ENCODE measurements around the gene ID2. TPM values are rescaled to one million over a fixed set of nuclear protein-coding genes. Genes with fewer than 3 reads are reported as not detected.

ID2 gene
- total and polyA plus RNA-seq, 2 of the 13 experiments (the other 11 are each of a cell fraction or from before 2014, with no cell fraction given) = 214 to 719 TPM

GRCh38 chr2:8656160-8656641, 25.7 kb upstream of the ID2 start (continued):
- TF ChIP-seq ZNF564 (CRISPR knock-in tag; IDR thresholded peaks at IDR 0.05) (peak; percentile 81; the same call in 1 of the 2 replicates), ZNF879 (CRISPR knock-in tag; IDR thresholded peaks at IDR 0.05) (no peak), NPAS2 (CRISPR knock-in tag; IDR thresholded peaks at IDR 0.05; ENCODE audit: borderline replicate concordance) (no peak), CEBPG (CRISPR knock-in tag; IDR thresholded peaks at IDR 0.05) (peak; percentile 76; the same call in 1 of the 2 replicates), SNAPC4 (CRISPR knock-in tag; IDR thresholded peaks at IDR 0.05) (no peak), ZNF598 (CRISPR knock-in tag; IDR thresholded peaks at IDR 0.05; ENCODE audit: borderline replicate concordance) (no peak), STAG1 (CRISPR knock-in tag; IDR thresholded peaks at IDR 0.05) (peak; percentile 40), NONO (IDR thresholded peaks at IDR 0.05) (no peak), NONO (CRISPR knock-in tag; conservative IDR thresholded peaks at IDR 0.05) (peak; percentile 58), ZZZ3 (CRISPR knock-in tag; IDR thresholded peaks at IDR 0.05; ENCODE audit: borderline replicate concordance) (no peak), RBFOX2 (IDR thresholded peaks at IDR 0.05; ENCODE audit: low read depth, low read length) (no peak), SIN3A (IDR thresholded peaks at IDR 0.05; ENCODE audit: borderline replicate concordance, low read depth, low read length) (no peak), ZNF18 (CRISPR knock-in tag; IDR thresholded peaks at IDR 0.05; ENCODE audit: insufficient replicate concordance) (no peak), ZNF224 (CRISPR knock-in tag; IDR thresholded peaks at IDR 0.05) (no peak), NR2F2 (IDR thresholded peaks at IDR 0.05; ENCODE audit: borderline replicate concordance, low read depth) (peak; percentile 80; the same call in 1 of the 2 replicates), ZUFSP (CRISPR knock-in tag; IDR thresholded peaks at IDR 0.05; ENCODE audit: borderline replicate concordance) (no peak), HMG20B (CRISPR knock-in tag; conservative IDR thresholded peaks at IDR 0.05) (no peak), TSC22D2 (CRISPR knock-in tag; IDR thresholded peaks at IDR 0.05; ENCODE audit: borderline replicate concordance) (no peak), CREB1 (IDR thresholded peaks at IDR 0.05) (no peak), CREB1 (CRISPR knock-in tag; IDR thresholded peaks at IDR 0.05) (no peak), ZNF501 (CRISPR knock-in tag; IDR thresholded peaks at IDR 0.05) (peak; percentile 81), ZNF780A (CRISPR knock-in tag; IDR thresholded peaks at IDR 0.05) (no peak), NFATC3 (CRISPR knock-in tag; IDR thresholded peaks at IDR 0.05) (no peak), LCORL (IDR thresholded peaks at IDR 0.05) (no peak), LCORL (CRISPR knock-in tag; IDR thresholded peaks at IDR 0.05) (peak; percentile 88)

Measured in HepG2 (cell line).